Fibroblast of lung (primary cell): ENCODE measurements around the gene HNRNPA2B1. TPM values are rescaled to one million over a fixed set of nuclear protein-coding genes. Genes with fewer than 3 reads are reported as not detected.

Experiments used
- DNase-seq, 2 donors: peaks; one replicate each; pipeline versions ENCODE4 v3.0.0 to v3.0.0-alpha.2; 2010; ENCODE audit warnings: low read depth in 2 of 2
- H2AFZ ChIP-seq: 2 replicates; pipeline ENCODE4 v1.5.1; 2012; ENCODE audit warnings: low read length, control low read depth, inconsistent platforms
- H3K27ac ChIP-seq: 2 replicates; pipeline ENCODE4 v1.5.1; 2011; ENCODE audit warnings: low read length, control low read depth; ENCODE audit not compliant: insufficient read depth
- H3K27me3 ChIP-seq: 2 replicates; pipeline ENCODE4 v1.5.1; 2011; ENCODE audit warnings: mild to moderate bottlenecking, low read length; ENCODE audit not compliant: control insufficient read depth, insufficient read depth
- H3K36me3 ChIP-seq: 2 replicates; pipeline ENCODE4 v1.5.1; 2011; ENCODE audit warnings: low read length; ENCODE audit not compliant: control insufficient read depth, insufficient read depth
- H3K4me1 ChIP-seq: 2 replicates; pipeline ENCODE4 v1.5.1; 2011; ENCODE audit warnings: low read length; ENCODE audit not compliant: control insufficient read depth, insufficient read depth; ENCODE audit errors: extremely low read depth
- H3K4me2 ChIP-seq: 2 replicates; pipeline ENCODE4 v1.5.1; 2011; ENCODE audit warnings: low read length, control low read depth; ENCODE audit not compliant: insufficient read depth; ENCODE audit errors: extremely low read depth
- H3K4me3 ChIP-seq, 4 experiments: fragments of 200-600 bp in 1 of 4; sonication (generic) in 1 of 4; replicated peaks in 1 of 4; 2 replicates each; pipeline ENCODE4 v1.5.1; 2011 to 2016; ENCODE audit warnings: low read length in 4 of 4, low read depth in 3 of 4, mild to moderate bottlenecking in 3 of 4, control low read depth in 2 of 4, inconsistent platforms in 1 of 4, mixed read lengths in 1 of 4; ENCODE audit not compliant: insufficient read depth in 1 of 4; ENCODE audit errors: control extremely low read depth in 1 of 4
- H3K79me2 ChIP-seq: 2 replicates; pipeline ENCODE4 v1.5.1; 2012; ENCODE audit warnings: mild to moderate bottlenecking, low read length, inconsistent platforms; ENCODE audit not compliant: control insufficient read depth, insufficient read depth
- H3K9ac ChIP-seq: 2 replicates; pipeline ENCODE4 v1.5.1; 2011; ENCODE audit warnings: mild to moderate bottlenecking, low read length, control low read depth; ENCODE audit not compliant: insufficient read depth
- H3K9me3 ChIP-seq: 2 replicates; pipeline ENCODE4 v1.5.1; 2012; ENCODE audit warnings: low read depth, low read length; ENCODE audit not compliant: control insufficient read depth, insufficient read depth
- H4K20me1 ChIP-seq: 2 replicates; pipeline ENCODE4 v1.5.1; 2011; ENCODE audit warnings: low read length; ENCODE audit not compliant: control insufficient read depth, insufficient read depth; ENCODE audit errors: extremely low read depth
- CTCF ChIP-seq, 2 donors: IDR thresholded peaks in 1 of 2; conservative IDR thresholded peaks in 1 of 2; 1 replicate in 1 of 2; 2 replicates in 1 of 2; pipeline ENCODE4 v1.5.1; 2011 to 2012; ENCODE audit warnings: low read length in 2 of 2, control low read depth in 1 of 2, inconsistent platforms in 1 of 2, low read depth in 1 of 2, mild to moderate bottlenecking in 1 of 2
- EZH2 ChIP-seq: IDR thresholded peaks from 2 replicates; pipeline ENCODE4 v1.5.1; 2012; ENCODE audit warnings: low read length, control low read depth, mild to moderate bottlenecking; ENCODE audit errors: missing control alignments
- polyA plus RNA-seq, 2 donors: library from polyadenylated mRNA; depleted of rRNA in 1 of 2; stranded (reverse) in 1 of 2; unstranded in 1 of 2; fragments of >200 nt; gene quantifications; 2 replicates each; pipeline ENCODE4 v1.2.1, GENCODE V29; 2011 to 2012; ENCODE audit warnings: missing spikeins in 1 of 2
- total RNA-seq: library from RNA; depleted of rRNA; stranded (reverse); fragments of >200 nt; gene quantifications from 2 replicates; pipeline ENCODE4 v1.2.1, GENCODE V29; 2014

HNRNPA2B1 gene
- total and polyA plus RNA-seq, 2 donors (not counting 1 experiment from before 2014, with no cell fraction given): 82.1 to 428 TPM

GRCh38 chr7:26191233-26191973 is 9.1 kb downstream of the HNRNPA2B1 start:
- TF ChIP-seq EZH2 (no peak), CTCF (conservative IDR thresholded peaks at IDR 0.05 in 1 of 2, IDR thresholded peaks at IDR 0.05 in 1 of 2; ENCODE audit: low read depth in 1 of 2, low read length in 2 of 2) (no peak)
- H4K20me1 ChIP-seq: peaks cover 3% of the 10 kb centered on the region

GRCh38 chr7:26190417-26190869 is 10.1 kb downstream of the HNRNPA2B1 start:
- Histone ChIP-seq H3K9me3 (no peaks in the 10 kb centered on the region), H3K27me3 (no peaks in the 10 kb centered on the region), H3K9ac (no peak overlapping the region), H2AFZ (no peak overlapping the region), H3K79me2 (peaks cover 38% of the 10 kb centered on the region), H3K4me1 (no peaks in the 10 kb centered on the region), H3K4me3 (no peak overlapping the region), H3K36me3 (peaks cover 14% of the 10 kb centered on the region), H3K4me2 (no peak overlapping the region), H3K27ac (no peak overlapping the region), H4K20me1 (peaks cover 3% of the 10 kb centered on the region)
- DNase-seq: no peak
- TF ChIP-seq EZH2: no peak

More at GRCh38 chr7:26191233-26191973, 9.1 kb downstream of the HNRNPA2B1 start:
- peaks cover 2% of the 10 kb centered on the region for H3K4me1 ChIP-seq
- DNase-seq: no peak
- no peak overlapping the region for H3K4me2 ChIP-seq
- H3K27me3 ChIP-seq: no peaks in the 10 kb centered on the region
- no peak overlapping the region for H3K27ac ChIP-seq
- no peaks in the 10 kb centered on the region for H3K9me3 ChIP-seq
- H3K9ac ChIP-seq: no peak overlapping the region
- H3K36me3 ChIP-seq: peaks cover 16% of the 10 kb centered on the region
- H2AFZ ChIP-seq: no peak overlapping the region
- peaks cover 48% of the 10 kb centered on the region for H3K79me2 ChIP-seq
- no peak overlapping the region for H3K4me3 ChIP-seq

- Histone ChIP-seq H3K36me3 (peaks cover 14% of the 10 kb centered on the region), H2AFZ (no peak overlapping the region), H3K79me2 (peaks cover 31% of the 10 kb centered on the region), H3K27ac (no peak overlapping the region), H3K4me1 (no peaks in the 10 kb centered on the region), H3K9me3 (no peaks in the 10 kb centered on the region), H3K4me2 (no peak overlapping the region), H3K27me3 (no peaks in the 10 kb centered on the region), H3K4me3 (no peak overlapping the region), H3K9ac (no peak overlapping the region), H4K20me1 (peaks cover 3% of the 10 kb centered on the region)
- no peak for DNase-seq
- TF ChIP-seq CTCF (conservative IDR thresholded peaks at IDR 0.05 in 1 of 2, IDR thresholded peaks at IDR 0.05 in 1 of 2; ENCODE audit: low read depth in 1 of 2, low read length in 2 of 2): no peak
- TF ChIP-seq EZH2: no peak
Observed at GRCh38 chr7:26189697-26190096, 10.8 kb downstream of the HNRNPA2B1 start.
